ENCODE data around the gene PRDX2.
A peak's percentile ranks its signal among the peaks of the same experiment; 100 is the strongest.

DNA sequence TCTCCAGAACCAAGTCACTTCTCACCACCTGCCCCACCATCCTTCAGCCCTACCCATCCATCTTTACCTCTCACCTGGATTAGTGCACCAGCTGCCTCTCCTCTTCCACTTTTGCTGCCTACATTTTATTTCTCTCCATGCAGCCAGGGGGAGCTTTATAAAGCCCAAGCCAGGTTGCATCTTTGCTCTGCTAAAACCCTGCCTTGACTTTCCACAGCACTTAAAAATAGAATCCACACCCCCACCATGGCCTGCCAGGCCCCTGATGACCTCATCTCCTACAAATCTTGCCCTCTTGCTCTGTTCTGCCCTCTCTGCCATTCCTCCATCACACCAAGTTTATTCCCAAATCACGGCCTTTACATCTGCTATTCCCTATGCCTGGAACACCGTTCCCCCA is 28.0 kb downstream of the PRDX2 start:
- TF ChIP-seq CTCF (conservative IDR thresholded peaks at IDR 0.05; ENCODE audit: low read depth in 2 of 2) = peak; percentile 29 to 46; a peak in 3 of 4 replicates
- TF ChIP-seq, protein P1, sequence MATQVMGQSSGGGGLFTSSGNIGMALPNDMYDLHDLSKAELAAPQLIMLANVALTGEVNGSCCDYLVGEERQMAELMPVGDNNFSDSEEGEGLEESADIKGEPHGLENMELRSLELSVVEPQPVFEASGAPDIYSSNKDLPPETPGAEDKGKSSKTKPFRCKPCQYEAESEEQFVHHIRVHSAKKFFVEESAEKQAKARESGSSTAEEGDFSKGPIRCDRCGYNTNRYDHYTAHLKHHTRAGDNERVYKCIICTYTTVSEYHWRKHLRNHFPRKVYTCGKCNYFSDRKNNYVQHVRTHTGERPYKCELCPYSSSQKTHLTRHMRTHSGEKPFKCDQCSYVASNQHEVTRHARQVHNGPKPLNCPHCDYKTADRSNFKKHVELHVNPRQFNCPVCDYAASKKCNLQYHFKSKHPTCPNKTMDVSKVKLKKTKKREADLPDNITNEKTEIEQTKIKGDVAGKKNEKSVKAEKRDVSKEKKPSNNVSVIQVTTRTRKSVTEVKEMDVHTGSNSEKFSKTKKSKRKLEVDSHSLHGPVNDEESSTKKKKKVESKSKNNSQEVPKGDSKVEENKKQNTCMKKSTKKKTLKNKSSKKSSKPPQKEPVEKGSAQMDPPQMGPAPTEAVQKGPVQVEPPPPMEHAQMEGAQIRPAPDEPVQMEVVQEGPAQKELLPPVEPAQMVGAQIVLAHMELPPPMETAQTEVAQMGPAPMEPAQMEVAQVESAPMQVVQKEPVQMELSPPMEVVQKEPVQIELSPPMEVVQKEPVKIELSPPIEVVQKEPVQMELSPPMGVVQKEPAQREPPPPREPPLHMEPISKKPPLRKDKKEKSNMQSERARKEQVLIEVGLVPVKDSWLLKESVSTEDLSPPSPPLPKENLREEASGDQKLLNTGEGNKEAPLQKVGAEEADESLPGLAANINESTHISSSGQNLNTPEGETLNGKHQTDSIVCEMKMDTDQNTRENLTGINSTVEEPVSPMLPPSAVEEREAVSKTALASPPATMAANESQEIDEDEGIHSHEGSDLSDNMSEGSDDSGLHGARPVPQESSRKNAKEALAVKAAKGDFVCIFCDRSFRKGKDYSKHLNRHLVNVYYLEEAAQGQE (IDR thresholded peaks at IDR 0.05; ENCODE audit: unreplicated experiment) = no peak
- no peak for TF ChIP-seq POLR2AphosphoS5 (IDR thresholded peaks at IDR 0.05; ENCODE audit: low read depth)
